GM19324 (cell line): ENCODE measurements around the gene SLC20A1.
"Not testable (repeated sequence)": the region's sequence is repeated elsewhere in the genome, so short reads cannot be mapped to it uniquely, and the experiment has no call there.

Source experiments
- ATAC-seq: cut with Tn5 transposase; IDR thresholded peaks from one replicate; pipeline ENCODE4 v1.9.1; 2021; ENCODE audit warnings: mild to moderate bottlenecking, moderate library complexity; ENCODE audit not compliant: unreplicated experiment, low FRiP score

SLC20A1 gene

GRCh38 chr2:112645310-112646101, at the start of gene SLC20A1:
SLC20A1 (plus strand) TSS chr2:112645939; CDS start chr2:112646829, 890 bp downstream.
- ATAC-seq = peak; percentile 94

GRCh38 chr2:112597537-112598322, 48.0 kb upstream of the SLC20A1 start:
- ATAC-seq = no peak

GRCh38 chr2:112600634-112601033, 45.1 kb upstream of the SLC20A1 start:
- ATAC-seq = no peak

- no peak for ATAC-seq
Observed at GRCh38 chr2:112601754-112602153, 44.0 kb upstream of the SLC20A1 start.

GRCh38 chr2:112602917-112603316, 42.8 kb upstream of the SLC20A1 start:
- ATAC-seq = no peak

- no peak for ATAC-seq
Observed at GRCh38 chr2:112603731-112604130, 42.0 kb upstream of the SLC20A1 start.

- ATAC-seq = no peak
Observed at GRCh38 chr2:112604952-112605351, 40.8 kb upstream of the SLC20A1 start.

GRCh38 chr2:112605926-112606325, 39.8 kb upstream of the SLC20A1 start:
- no peak for ATAC-seq

- no peak for ATAC-seq
Observed at GRCh38 chr2:112606547-112606946, 39.2 kb upstream of the SLC20A1 start.

GRCh38 chr2:112607680-112608438, 37.9 kb upstream of the SLC20A1 start:
- ATAC-seq = no peak

- ATAC-seq = not testable (repeated sequence)
Observed at GRCh38 chr2:112609320-112609719, 36.4 kb upstream of the SLC20A1 start.

GRCh38 chr2:112612283-112612682, 33.5 kb upstream of the SLC20A1 start:
- not testable (repeated sequence) for ATAC-seq

GRCh38 chr2:112614201-112614840, 31.4 kb upstream of the SLC20A1 start:
- ATAC-seq = no peak

- no peak for ATAC-seq
Observed at GRCh38 chr2:112615051-112615450, 30.7 kb upstream of the SLC20A1 start.

- ATAC-seq = not testable (repeated sequence)
Observed at GRCh38 chr2:112615798-112616197, 29.9 kb upstream of the SLC20A1 start.

GRCh38 chr2:112618383-112618782, 27.4 kb upstream of the SLC20A1 start:
- no peak for ATAC-seq

- no peak for ATAC-seq
Observed at GRCh38 chr2:112621790-112622527, 23.8 kb upstream of the SLC20A1 start.

GRCh38 chr2:112622528-112622849, 23.2 kb upstream of the SLC20A1 start:
- no peak for ATAC-seq

- ATAC-seq = peak; percentile 72
Observed at GRCh38 chr2:112623913-112624777, 21.6 kb upstream of the SLC20A1 start.
